ENCODE data around the gene RARB.

The RARB gene

GRCh38 chr3:25448750-25449692 is 21.0 kb downstream of the RARB start:
- DNase-seq (ENCODE audit: low read depth), result no peak

DNA sequence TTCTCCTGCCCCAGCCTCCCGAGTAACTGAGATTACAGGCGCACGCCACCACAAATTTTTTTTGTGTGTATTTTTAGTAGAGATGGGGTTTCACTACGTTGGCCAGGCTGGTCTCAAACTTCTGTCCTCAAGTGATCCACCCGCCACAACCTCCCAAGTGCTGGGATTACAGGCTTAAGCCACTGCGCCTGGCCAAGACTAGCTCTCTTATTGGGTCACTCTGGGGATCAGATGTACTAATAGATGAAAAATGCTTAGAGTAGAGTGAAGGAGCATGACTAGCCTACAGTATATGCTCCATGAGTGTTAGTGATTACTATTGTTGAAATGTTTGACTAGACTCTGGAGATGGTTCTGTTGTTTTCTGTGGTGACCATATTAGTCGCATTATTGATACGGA is 21.8 kb downstream of the RARB start:
- no peak for DNase-seq (ENCODE audit: low read depth)

DNA sequence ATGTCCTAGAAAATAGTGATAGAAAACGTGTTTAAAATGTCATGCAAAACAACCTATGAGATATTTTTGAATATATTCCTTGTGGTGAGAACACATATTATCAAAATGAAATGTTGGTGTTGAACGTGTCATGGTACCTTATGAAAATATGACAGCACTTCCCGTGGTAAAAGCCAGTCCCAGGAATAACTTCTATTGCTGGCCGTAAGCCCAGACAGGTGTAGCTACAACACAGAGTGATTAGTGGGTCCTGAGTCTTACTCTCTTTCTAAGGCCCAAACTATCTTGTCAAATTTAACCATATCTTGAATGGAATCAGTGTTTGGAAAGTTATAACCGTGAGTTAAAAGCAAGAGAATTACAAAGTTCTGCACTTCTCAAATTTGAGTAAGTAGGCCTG is 24.1 kb downstream of the RARB start:
- DNase-seq (ENCODE audit: low read depth), result no peak

GRCh38 chr3:25452740-25453139 is 24.7 kb downstream of the RARB start:
- DNase-seq (ENCODE audit: low read depth), result no peak

GRCh38 chr3:25453619-25454004 is 25.5 kb downstream of the RARB start:
- no peak for DNase-seq (ENCODE audit: low read depth)

GRCh38 chr3:25454005-25454927 is 26.2 kb downstream of the RARB start:
- no peak for DNase-seq (ENCODE audit: low read depth)

GRCh38 chr3:25455441-25456132 is 27.5 kb downstream of the RARB start:
- no peak for DNase-seq (ENCODE audit: low read depth)

DNA sequence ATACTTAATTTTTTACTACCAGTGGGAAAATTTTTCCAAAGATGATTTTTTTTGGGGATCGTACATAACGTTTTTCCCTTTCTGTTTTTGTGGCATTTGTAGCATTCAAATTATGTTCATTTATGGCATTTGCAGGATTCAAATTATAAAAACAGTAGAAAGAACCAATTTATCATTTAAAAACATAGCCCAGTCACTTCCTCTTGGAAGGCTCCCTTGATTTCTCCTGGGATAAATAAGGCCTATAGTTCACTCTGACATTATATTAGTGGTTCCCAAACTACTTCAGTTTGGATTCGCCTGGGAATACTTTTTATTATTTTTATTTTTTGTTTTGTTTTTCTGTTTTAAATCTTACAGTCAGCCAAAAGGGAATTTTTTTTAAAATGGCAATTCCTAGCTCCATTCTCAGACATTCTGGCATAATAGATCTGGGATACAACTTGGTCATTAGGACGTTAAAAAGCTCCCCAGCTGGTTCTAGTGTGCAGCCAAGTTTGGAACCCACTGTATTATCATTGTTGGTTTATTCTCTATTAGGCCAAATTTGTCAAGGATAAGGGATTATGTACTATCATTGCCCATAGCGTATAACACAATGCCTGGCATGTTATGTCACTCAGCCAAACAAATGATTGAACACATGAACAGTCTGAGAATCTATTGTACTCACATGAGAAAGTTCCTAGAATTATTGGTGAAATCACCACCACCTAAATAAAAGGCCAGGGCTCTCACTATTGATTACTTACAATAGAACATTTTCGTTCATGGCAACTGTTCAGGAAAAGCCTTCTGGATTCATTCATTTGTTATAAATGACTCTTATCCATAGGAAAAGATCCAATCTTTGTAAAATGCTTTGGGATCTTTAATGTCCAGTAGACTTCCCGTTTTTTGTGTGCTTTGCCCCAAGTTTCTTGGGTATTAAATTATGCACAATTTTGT is 28.9 kb downstream of the RARB start:
- DNase-seq (ENCODE audit: low read depth), result no peak

- DNase-seq (ENCODE audit: low read depth), result no peak
Observed at GRCh38 chr3:25457671-25458419, 29.8 kb downstream of the RARB start.

DNA sequence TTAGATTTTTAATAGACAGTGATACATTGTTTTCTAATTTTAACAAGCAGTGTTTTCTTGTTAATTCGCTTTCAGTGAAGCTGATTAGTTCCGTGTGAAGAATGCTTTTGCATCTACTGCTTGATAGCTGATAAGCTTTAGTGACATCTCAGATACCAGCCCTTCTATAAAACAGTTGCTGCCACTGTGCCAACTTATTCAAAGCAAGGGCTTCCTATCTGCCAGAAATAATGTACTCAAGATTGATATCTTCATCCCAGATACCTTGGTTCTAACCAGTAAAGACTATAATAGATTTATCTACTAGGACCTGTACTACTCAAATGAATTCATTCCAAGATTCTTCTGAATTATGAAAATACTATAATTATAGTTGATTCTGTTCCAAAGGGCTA is 30.4 kb downstream of the RARB start:
- DNase-seq (ENCODE audit: low read depth), result no peak

DNA sequence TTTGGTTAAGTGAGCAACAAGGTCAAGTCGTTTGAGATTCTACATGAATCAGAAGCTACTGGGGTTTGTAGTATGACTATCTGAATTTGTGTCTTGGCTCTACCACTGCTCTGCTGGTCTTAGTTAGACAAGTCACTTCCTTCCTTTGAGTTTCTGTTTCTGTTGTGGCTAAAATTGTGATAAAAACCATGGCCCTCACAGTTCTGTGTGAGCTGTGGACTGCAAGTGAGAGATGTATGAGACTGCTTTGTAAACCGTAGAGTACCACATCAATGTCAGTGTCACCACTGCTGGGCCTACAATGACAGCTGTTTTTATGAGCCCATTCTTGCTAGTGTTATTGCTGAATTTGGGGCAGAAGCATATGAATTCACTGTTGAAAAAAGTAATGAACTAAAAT is 32.7 kb downstream of the RARB start:
- DNase-seq (ENCODE audit: low read depth), result no peak

- DNase-seq (ENCODE audit: low read depth), result no peak
Observed at GRCh38 chr3:25461946-25462345, 33.9 kb downstream of the RARB start.

GRCh38 chr3:25462495-25462894 is 34.4 kb downstream of the RARB start:
- no peak for DNase-seq (ENCODE audit: low read depth)

GRCh38 chr3:25463836-25464418 is 35.9 kb downstream of the RARB start:
- no peak for DNase-seq (ENCODE audit: low read depth)

- no peak for DNase-seq (ENCODE audit: low read depth)
Observed at GRCh38 chr3:25465266-25465860, 37.3 kb downstream of the RARB start.

- DNase-seq (ENCODE audit: low read depth), result no peak
Observed at GRCh38 chr3:25468866-25469319, 40.8 kb downstream of the RARB start.

DNA sequence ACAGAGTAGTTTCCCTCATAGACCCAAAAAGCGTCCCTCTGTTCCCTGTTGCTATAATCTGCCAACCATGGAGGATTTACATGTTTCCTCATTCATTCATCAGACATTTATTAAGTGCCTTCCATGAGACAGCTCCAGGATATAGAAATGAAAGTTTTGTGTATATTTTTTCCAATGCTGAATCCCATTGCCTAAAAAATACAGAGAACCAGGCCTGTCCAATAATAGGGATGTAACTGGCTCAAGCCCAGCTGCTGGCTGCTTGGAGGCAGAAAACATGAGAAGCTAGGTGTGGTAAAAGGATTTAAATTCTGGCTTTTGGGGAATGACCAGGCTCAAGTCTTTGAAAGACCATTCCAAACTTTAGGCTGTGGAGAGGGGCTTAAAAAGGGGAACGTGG is 41.5 kb downstream of the RARB start:
- DNase-seq (ENCODE audit: low read depth), result no peak

- DNase-seq (ENCODE audit: low read depth), result no peak
Observed at GRCh38 chr3:25471081-25471768, 43.2 kb downstream of the RARB start.

- no peak for DNase-seq (ENCODE audit: low read depth)
Observed at GRCh38 chr3:25472153-25472552, 44.1 kb downstream of the RARB start.

All from stimulated activated CD8-positive, alpha-beta memory T cell treated with anti-CD3 and anti-CD28 coated beads, Interleukin-15, amount 100 ng/mL, for 1 hour (primary cell).